Neural cell (in vitro differentiated cells): Measurements from ENCODE around the gene TSSK6. TPM values are rescaled to one million over a fixed set of nuclear protein-coding genes. Genes with fewer than 3 reads are reported as not detected.

Source experiments
- H2AFZ ChIP-seq: fragments of 200-600, 300-800 bp; sonication (generic), shearing (Covaris generic); 2 replicates; pipeline ENCODE4 v1.6.0; 2014; ENCODE audit warnings: low read depth, mild to moderate bottlenecking, antibody characterized with exemption, low read length, moderate library complexity
- H3F3A ChIP-seq: fragments of 200-600 bp; shearing (Covaris generic); 2 replicates; pipeline ENCODE4 v1.6.1; 2016; ENCODE audit warnings: mild to moderate bottlenecking, moderate library complexity, mixed read lengths, antibody characterized with exemption, low read length; ENCODE audit not compliant: insufficient read depth, poor library complexity, severe bottlenecking
- H3K27ac ChIP-seq: fragments of 200-600, 300-800 bp; sonication (generic), shearing (Covaris generic); 2 replicates; pipeline ENCODE4 v1.5.1; 2014; ENCODE audit warnings: mild to moderate bottlenecking, low read length, moderate library complexity
- H3K27me3 ChIP-seq: fragments of 300-800, 200-600 bp; sonication (generic), shearing (Covaris generic); 2 replicates; pipeline ENCODE4 v1.6.0; 2014; ENCODE audit warnings: mild to moderate bottlenecking, low read depth, low read length, moderate library complexity; ENCODE audit not compliant: insufficient read depth
- H3K36me3 ChIP-seq: fragments of 300-800, 200-600 bp; sonication (generic), shearing (Covaris generic); 2 replicates; pipeline ENCODE4 v1.5.1; 2014; ENCODE audit warnings: mild to moderate bottlenecking, antibody characterized with exemption, low read length, moderate library complexity; ENCODE audit not compliant: insufficient read depth
- H3K4me2 ChIP-seq: fragments of 300-800, 200-600 bp; sonication (generic), shearing (Covaris generic); 2 replicates; pipeline ENCODE4 v1.6.0; 2014; ENCODE audit warnings: mild to moderate bottlenecking, low read length
- H3K4me3 ChIP-seq: fragments of 300-800, 200-600 bp; sonication (generic), shearing (Covaris generic); 2 replicates; pipeline ENCODE4 v1.5.1; 2014; ENCODE audit warnings: mild to moderate bottlenecking, low read length, moderate library complexity
- H3K79me2 ChIP-seq: fragments of 200-600 bp; shearing (Covaris generic); replicated peaks from 2 replicates; pipeline ENCODE4 v1.6.0; 2014; ENCODE audit warnings: mild to moderate bottlenecking, low read length, moderate library complexity; ENCODE audit not compliant: insufficient read depth
- H3K9ac ChIP-seq: fragments of 300-800, 200-600 bp; sonication (generic), shearing (Covaris generic); 2 replicates; pipeline ENCODE4 v1.6.1; 2016; ENCODE audit warnings: mild to moderate bottlenecking, low read length, mixed read lengths
- H3K9me2 ChIP-seq: fragments of 200-600 bp; shearing (Covaris generic); 2 replicates; pipeline ENCODE4 v1.6.1; 2016; ENCODE audit warnings: mild to moderate bottlenecking, low read length, mixed read lengths; ENCODE audit not compliant: insufficient read depth
- H3K9me3 ChIP-seq: fragments of 200-600, 300-800 bp; sonication (generic), shearing (Covaris generic); 2 replicates; pipeline ENCODE4 v1.6.1; 2016; ENCODE audit warnings: mild to moderate bottlenecking, mixed run types, low read length, moderate library complexity, mixed read lengths
- H4K20me1 ChIP-seq: fragments of 200-600 bp; shearing (Covaris generic); 2 replicates; pipeline ENCODE4 v1.6.1; 2016; ENCODE audit warnings: mild to moderate bottlenecking, mixed run types; ENCODE audit not compliant: insufficient read depth
- CTCF ChIP-seq: fragments of 450-650 bp; IDR thresholded peaks from 2 replicates; pipeline ENCODE4 v1.5.1; 2014; ENCODE audit warnings: antibody characterized with exemption, mild to moderate bottlenecking, moderate library complexity; ENCODE audit not compliant: poor library complexity, severe bottlenecking
- EP300 ChIP-seq: fragments of 450-650 bp; conservative IDR thresholded peaks from 2 replicates; pipeline ENCODE4 v1.6.1; 2014; ENCODE audit warnings: antibody characterized with exemption, mild to moderate bottlenecking, moderate library complexity; ENCODE audit not compliant: poor library complexity, severe bottlenecking
- EZH2 ChIP-seq: fragments of 200-600, 300-800 bp; shearing (Covaris generic), sonication (generic); IDR thresholded peaks from 2 replicates; pipeline ENCODE4 v1.6.1; 2014; ENCODE audit warnings: antibody characterized with exemption, low read length, borderline replicate concordance, mild to moderate bottlenecking; ENCODE audit not compliant: insufficient read depth, poor library complexity, severe bottlenecking
- MXI1 ChIP-seq: fragments of 450-650 bp; conservative IDR thresholded peaks from 2 replicates; pipeline ENCODE4 v1.6.1; 2014; ENCODE audit warnings: antibody characterized with exemption, mild to moderate bottlenecking; ENCODE audit not compliant: poor library complexity, severe bottlenecking
- POLR2AphosphoS5 ChIP-seq: IDR thresholded peaks from 2 replicates; pipeline ENCODE4 v1.6.1; 2012
- RAD21 ChIP-seq: fragments of 450-650 bp; conservative IDR thresholded peaks from 2 replicates; pipeline ENCODE4 v1.6.1; 2014; ENCODE audit warnings: antibody characterized with exemption, mild to moderate bottlenecking, moderate library complexity
- SMC3 ChIP-seq: fragments of 450-650 bp; conservative IDR thresholded peaks from 2 replicates; pipeline ENCODE4 v1.6.1; 2014; ENCODE audit warnings: antibody characterized with exemption, mild to moderate bottlenecking, moderate library complexity; ENCODE audit not compliant: poor library complexity
- TAF1 ChIP-seq: IDR thresholded peaks from 2 replicates; pipeline ENCODE4 v1.6.1; 2012; ENCODE audit warnings: low read depth
- polyA plus RNA-seq: library from polyadenylated mRNA; depleted of rRNA; stranded (reverse); fragments of >200 nt; gene quantifications from 2 replicates; pipeline ENCODE4 v1.2.3, GENCODE V29; 2014
- TF ChIP-seq, protein P1 (sequence below): IDR thresholded peaks from 2 replicates; pipeline ENCODE4 v1.6.1; 2012; ENCODE audit warnings: borderline replicate concordance

TSSK6 gene
- polyA plus RNA-seq, 1 donor from 2014 or later = 5.3 TPM

GRCh38 chr19:19470579-19470978 is 44.8 kb downstream of the TSSK6 start:
- no peaks in the 10 kb centered on the region for H3K9me2 ChIP-seq
- TF ChIP-seq TAF1 (no peak), EZH2 (no peak), EP300 (no peak), SMC3 (no peak), POLR2AphosphoS5 (no peak), MXI1 (no peak), RAD21 (no peak), CTCF (no peak)
- TF ChIP-seq, protein P1, sequence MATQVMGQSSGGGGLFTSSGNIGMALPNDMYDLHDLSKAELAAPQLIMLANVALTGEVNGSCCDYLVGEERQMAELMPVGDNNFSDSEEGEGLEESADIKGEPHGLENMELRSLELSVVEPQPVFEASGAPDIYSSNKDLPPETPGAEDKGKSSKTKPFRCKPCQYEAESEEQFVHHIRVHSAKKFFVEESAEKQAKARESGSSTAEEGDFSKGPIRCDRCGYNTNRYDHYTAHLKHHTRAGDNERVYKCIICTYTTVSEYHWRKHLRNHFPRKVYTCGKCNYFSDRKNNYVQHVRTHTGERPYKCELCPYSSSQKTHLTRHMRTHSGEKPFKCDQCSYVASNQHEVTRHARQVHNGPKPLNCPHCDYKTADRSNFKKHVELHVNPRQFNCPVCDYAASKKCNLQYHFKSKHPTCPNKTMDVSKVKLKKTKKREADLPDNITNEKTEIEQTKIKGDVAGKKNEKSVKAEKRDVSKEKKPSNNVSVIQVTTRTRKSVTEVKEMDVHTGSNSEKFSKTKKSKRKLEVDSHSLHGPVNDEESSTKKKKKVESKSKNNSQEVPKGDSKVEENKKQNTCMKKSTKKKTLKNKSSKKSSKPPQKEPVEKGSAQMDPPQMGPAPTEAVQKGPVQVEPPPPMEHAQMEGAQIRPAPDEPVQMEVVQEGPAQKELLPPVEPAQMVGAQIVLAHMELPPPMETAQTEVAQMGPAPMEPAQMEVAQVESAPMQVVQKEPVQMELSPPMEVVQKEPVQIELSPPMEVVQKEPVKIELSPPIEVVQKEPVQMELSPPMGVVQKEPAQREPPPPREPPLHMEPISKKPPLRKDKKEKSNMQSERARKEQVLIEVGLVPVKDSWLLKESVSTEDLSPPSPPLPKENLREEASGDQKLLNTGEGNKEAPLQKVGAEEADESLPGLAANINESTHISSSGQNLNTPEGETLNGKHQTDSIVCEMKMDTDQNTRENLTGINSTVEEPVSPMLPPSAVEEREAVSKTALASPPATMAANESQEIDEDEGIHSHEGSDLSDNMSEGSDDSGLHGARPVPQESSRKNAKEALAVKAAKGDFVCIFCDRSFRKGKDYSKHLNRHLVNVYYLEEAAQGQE = no peak
- H3K79me2 ChIP-seq = no peaks in the 10 kb centered on the region
- no peaks in the 10 kb centered on the region for H3K27me3 ChIP-seq
- H3K27ac ChIP-seq = no peak overlapping the region
- H3K4me2 ChIP-seq = no peak overlapping the region
- peaks cover 15% of the 10 kb centered on the region for H3K9me3 ChIP-seq
- no peaks in the 10 kb centered on the region for H3F3A ChIP-seq
- no peak overlapping the region for H3K9ac ChIP-seq
- H2AFZ ChIP-seq = no peak overlapping the region
- peaks cover 4% of the 10 kb centered on the region for H3K36me3 ChIP-seq
- no peak overlapping the region for H3K4me3 ChIP-seq
- no peaks in the 10 kb centered on the region for H4K20me1 ChIP-seq

- Histone ChIP-seq H3K27me3 (no peaks in the 10 kb centered on the region), H3K4me3 (no peak overlapping the region), H3K9me3 (peaks cover 15% of the 10 kb centered on the region), H2AFZ (no peak overlapping the region), H3K27ac (no peak overlapping the region), H3K79me2 (peaks cover 8% of the 10 kb centered on the region), H3K9me2 (no peaks in the 10 kb centered on the region), H3K36me3 (peaks cover 9% of the 10 kb centered on the region), H4K20me1 (no peaks in the 10 kb centered on the region), H3F3A (no peaks in the 10 kb centered on the region), H3K9ac (no peak overlapping the region), H3K4me2 (no peak overlapping the region)
- TF ChIP-seq EZH2 (no peak), MXI1 (no peak), SMC3 (no peak), CTCF (no peak), POLR2AphosphoS5 (no peak), EP300 (no peak), RAD21 (no peak), TAF1 (no peak)
- TF ChIP-seq, protein P1 = no peak
Measured at GRCh38 chr19:19468424-19469050, 46.8 kb downstream of the TSSK6 start.
